NCI-H2196 (cell line): ENCODE data around the gene FAM234B.

ENCODE experiments used
- DNase-seq: peaks from one replicate; lab custom pipeline; 2025; ENCODE audit not compliant: unreplicated experiment; lab: John Stamatoyannopoulos, UW

The FAM234B gene

DNA sequence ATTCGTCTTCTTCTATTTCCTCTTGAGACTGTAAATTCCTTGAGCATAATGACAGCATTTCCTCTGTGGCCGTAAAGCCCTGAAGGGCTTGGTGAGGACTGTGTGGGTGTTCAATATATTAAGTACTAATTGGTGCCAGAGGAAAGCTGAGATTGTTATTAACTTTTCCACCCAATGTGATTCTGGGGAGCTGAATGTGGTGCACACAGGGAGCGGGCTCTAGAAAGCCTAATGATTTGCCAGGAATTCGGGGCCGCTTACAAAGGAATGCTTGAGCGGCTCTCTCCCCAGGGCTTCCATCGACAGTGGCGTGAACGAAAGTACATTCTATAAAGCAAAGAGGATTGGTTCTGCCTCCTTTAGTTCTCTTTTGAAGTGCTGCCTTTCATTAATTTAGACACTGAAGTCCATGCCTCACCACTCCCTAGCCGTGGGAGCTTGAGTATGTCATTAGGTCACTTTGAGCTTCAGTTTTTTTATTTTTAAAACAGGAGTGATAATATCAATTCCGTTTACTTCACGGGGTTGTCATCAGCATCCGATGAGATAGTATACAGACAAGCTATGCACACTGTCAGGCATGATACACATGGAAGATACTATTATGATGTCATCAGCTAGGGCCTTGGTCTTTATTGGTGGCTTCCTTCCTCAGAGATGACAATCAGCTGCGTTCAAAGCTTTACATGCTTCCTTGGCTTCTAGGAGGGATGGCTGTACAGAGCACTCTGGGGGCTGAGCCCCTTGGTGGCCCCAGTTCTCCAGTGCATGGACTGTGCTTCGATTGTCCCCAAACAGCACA, 70.3 kb downstream of the FAM234B start:
- DNase-seq = no peak

DNA sequence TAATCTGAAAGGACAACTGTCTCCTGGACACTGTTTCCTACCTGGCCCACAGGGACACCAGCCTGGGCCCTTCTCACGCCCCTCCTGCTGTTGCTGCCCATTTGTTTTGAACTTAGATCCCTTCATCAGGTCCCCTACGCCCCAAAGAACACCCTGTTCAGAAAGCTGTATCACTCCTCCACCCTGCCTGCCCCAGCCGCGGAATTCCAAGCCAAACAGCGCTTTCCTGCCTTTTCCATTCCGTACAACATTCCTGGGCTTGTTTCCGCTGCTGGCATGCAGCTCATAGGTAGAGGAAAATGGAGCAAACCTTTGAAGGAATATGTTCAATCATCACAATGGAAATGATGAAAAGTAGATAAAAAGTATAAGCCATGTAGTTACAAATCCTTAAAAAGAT, 72.1 kb downstream of the FAM234B start:
- DNase-seq = no peak

DNA sequence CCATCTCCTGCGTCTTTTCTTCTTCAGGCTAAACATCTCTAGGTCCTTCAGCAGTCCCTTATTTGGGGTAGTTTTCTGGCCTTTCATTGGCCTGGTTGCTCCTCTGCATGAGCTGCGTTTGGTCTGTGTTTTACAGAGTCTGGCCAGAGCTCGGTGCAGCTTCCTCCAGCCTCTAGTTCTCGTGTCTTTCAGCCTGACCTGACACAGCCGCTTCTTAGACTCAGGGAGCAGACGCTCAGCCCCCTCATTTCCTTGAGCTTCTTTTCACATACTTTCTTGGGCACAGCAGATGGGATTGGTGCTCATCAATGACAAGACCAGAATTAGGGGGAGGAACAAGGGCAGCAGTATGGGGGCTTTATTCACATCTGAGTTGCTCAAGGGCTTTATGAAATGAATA, 72.8 kb downstream of the FAM234B start:
- DNase-seq = no peak

DNA sequence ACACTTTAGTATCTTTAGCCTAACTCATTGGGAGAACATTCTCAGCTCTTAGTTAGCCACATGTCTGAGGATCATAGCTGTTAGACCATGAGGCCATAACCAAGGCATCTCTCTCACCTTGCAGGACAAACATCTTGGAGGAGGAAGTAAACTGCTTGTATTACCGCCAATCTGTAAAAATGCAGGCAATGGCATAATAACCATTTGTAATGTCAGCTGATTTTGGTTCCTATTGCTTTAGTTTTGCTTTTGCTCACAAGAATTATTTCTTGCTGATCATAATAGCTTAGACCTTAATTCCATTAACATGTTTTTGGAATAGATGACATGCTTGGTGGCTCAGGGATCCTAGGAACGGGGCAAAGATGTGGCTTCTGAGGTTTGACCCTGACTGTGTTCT, 75.6 kb downstream of the FAM234B start:
- no peak for DNase-seq

DNA sequence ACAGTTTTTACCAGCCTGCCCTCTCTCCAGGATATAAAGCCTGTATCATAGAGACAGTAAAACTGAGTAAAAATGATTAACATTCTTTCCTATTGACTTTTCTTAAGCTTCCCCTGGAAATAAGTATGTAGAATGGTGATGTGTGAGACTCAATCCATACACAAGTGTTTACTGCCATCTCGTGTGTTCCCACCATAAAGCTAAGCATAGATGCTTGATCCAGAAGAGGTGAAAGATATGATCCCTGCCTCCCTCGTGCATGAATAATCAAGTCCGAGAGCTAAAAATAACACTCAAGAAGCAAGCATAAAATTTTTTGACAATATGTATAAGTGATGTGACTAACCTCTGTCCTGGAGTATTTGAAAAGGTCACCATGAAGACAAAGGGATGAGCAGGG, 76.2 kb downstream of the FAM234B start:
- DNase-seq = no peak

DNA sequence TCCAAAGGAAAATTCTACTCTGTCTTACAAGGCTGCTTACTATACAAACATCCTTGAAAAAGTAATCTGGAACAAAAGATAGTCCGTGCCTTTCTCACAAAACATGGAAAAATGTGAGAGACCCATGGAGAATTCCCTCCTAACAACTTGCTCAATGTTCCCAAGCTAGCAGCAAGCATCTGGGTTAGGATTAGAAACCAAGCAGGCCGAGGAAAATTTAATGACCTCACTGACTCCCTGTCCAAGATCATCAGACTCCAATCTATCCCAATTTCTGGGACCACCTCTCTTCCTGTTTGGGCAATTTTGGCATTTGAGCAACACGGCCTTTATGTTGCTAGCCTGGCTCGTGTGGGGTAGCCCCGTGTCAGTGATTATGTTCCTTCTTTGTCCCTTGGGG, 77.4 kb downstream of the FAM234B start:
- DNase-seq = no peak

DNA sequence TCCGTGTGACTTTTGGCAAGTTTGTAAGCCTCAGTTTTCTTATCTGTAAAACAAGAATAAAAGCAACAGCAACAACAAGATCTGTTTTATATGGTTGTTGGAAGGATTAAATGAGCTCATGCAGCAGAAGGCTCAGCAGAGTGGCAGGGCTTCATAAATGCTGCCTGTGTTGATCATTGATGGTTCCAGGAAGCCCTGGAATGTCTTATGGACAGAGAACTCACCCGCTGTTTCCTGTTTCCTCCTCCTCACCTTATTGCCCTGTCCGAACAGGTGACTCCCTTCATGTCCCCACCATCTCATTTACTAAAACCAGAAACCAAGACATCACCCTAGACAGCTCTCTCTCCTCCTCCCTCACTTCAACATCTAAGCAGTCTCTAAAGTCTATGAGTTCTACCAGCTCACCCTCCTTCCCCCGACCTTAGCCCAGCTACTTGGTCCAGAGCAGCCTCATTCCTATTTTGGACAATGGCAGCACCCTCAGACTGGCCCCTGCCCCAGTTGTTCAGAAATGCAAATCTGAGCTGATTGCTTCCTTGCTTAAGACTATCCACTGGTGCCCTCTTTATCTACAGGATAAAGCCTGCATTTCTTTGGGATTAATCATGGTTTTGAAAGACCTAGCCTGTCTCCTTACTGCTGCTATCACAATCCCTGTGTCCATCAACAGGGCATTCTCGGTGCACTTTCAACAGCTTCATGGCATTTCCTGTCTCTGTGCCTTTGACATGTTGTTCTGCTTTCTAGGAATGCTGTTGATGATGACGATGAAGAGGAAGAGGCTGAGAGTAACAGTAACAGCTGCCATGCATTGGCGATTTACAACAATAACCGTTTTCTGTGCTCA, 80.7 kb downstream of the FAM234B start:
- no peak for DNase-seq

DNA sequence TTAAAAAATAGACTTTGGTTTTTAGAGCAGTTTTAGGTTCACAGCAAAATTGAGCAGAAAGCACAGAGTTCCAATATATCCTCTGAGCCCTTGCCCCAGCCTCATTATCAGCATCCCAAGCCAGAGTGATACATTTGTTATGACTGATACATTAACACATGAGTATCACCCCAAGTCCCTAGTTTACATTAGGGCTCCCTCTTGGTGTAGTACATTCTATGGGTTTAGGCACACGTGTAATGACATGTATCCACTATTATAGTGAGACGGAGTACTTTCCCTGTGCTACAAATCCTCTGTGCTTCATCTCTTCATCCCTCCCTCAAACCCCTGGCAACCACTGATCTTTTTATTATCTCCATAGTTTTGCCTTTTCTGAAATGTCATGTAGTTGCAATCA, 81.8 kb downstream of the FAM234B start:
- no peak for DNase-seq

DNA sequence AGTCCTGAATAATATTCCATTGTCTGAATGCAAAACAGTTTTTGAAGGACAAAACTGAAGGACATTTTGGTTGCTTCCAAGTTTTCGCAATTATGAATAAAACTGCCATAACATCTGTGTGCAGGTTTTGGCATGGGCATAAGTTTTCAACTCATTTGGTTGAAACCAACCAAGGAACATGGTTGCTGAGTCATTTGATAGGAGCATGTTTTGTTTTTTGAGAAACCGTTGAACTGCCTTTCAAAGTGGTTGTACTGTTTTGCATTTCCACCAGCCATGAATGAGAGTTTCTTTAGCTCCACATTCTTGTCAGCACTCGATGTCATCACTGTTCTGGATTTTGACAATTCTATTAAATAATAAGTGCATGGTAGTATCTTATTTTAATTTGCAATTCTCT, 82.3 kb downstream of the FAM234B start:
- DNase-seq = no peak

DNA sequence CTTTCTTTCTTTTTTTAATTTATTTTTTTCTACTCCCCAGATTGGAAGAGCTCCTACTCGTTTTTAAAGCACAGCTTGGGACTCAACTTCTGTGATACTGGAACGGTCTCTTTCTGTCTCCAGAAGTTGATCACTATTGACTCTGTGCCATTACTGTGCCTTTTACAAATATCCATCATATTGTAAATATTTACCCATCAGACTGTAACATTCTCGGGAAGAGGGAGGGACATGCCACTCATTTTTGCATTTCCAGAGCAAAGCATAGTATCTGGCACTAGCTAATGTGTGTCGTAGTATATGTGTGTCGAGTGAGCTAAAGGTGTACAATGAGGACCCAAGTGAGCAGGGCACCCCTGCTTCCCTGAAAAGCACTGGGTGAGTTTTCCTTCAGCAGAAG, 83.3 kb downstream of the FAM234B start:
- DNase-seq = no peak

DNA sequence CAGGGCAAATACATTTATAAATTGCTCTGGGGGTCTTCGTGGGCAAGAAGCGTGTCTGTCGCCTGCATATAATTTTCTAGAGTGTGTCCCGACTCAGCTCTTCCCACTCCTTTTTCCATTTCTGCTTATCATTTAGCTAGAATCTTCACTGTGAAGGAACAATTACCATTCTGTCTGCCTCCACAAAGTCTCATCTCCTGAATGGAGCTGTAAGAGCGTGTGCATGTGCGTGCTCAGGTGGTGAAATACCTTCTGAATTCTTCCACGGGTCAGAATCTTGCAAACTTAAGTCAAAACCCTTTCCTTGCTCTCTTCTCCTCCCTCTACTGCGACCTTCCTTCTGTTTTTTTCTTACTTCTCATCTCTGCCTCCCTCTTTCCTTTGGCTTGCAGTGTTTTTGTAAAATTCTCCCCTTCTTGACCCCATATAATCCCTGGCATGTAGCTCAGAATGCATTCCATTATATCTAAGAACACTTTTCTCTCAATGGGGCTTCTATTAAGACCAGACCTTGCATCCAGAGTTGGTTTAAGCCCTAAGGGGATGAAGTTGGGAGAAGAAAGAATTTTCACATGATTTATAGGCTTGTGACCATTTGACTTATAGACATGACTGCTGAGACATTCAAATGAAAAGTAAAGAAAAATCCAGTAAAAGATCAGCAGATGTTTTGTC, 84.2 kb downstream of the FAM234B start:
- DNase-seq = no peak

DNA sequence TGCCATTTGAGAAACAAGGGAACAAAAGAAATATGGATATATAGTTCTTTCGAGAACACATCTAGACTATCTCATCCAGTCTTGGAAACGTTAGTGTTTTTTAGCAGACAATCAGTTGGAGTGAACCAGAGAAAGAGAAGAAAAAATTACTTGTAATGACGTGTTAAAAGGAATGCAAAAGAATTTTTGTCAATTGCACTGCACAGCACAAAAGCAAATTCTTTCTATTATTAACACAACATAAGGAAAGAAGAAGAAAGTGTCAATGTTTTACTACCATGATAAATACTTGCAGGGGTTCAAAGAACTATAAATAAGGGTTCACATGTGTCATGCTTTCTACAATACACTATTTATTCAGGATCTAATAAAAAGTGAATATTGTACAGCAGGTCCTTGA, 86.8 kb downstream of the FAM234B start:
- no peak for DNase-seq
